ENCODE data around the gene MGMT. TPM values are rescaled to one million over a fixed set of nuclear protein-coding genes. Genes with fewer than 3 reads are reported as not detected.

The MGMT gene
- total RNA-seq, 2 donors from 2014 or later: 15.3 to 16.1 TPM

GRCh38 chr10:129812398-129812797 lies 345.4 kb downstream of the MGMT start:
- DNase-seq: no peak
- no peak for ATAC-seq
- intact Hi-C loops (cut with DNase I, micrococcal nuclease): no loop called here

DNA sequence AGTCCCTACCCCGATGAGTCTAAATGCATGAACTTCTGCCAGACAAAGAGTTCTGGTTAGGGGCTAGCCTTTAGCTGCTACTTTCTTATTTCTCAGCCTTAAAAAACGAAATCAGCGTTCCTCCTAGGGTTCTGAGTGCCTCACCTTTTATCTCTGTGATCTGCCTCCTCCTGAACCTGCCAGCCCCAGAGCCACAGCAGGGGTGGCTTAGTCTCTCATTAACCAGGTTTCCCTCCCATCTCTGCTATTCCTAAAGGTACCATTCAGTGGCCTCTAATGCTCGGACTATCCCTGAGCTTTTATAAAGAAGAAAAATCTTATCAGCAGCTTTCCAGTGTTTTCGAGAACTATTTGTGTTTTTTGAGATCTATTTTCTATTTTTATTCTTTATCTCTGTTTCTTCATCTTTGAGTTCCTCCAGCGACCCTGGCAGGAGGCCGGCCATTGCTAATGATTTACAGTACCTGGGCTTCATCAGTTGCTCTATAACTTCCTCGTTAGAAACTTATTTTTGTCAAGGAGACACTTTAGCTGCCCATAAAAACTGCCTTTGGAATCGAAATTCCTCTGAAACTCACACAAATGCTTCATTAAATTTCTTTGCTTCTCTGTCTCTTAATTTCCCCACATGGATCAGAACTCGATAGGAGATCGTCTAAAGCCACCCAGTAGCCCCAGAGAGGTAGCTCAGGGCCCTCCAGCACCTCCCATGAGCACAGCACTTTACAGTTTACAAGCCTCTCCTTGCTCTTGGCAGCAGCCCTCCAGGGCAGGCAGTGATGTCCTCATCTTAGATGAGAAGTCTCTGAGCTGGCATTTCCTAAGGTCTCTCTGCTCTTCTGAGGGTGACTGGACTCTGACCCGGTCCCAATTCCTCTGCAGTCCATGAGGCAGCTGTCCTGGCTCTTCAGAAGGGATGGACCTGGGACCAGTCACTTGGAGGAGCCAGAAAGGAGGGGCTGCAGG lies 347.9 kb downstream of the MGMT start:
- DNase-seq (no peak), ATAC-seq (no peak)
- intact Hi-C loops (cut with DNase I, micrococcal nuclease): no loop called here

GRCh38 chr10:129815898-129816655 lies 349.0 kb downstream of the MGMT start:
- DNase-seq: no peak
- intact Hi-C loops (cut with DNase I, micrococcal nuclease): no loop called here
- ATAC-seq: no peak

DNA sequence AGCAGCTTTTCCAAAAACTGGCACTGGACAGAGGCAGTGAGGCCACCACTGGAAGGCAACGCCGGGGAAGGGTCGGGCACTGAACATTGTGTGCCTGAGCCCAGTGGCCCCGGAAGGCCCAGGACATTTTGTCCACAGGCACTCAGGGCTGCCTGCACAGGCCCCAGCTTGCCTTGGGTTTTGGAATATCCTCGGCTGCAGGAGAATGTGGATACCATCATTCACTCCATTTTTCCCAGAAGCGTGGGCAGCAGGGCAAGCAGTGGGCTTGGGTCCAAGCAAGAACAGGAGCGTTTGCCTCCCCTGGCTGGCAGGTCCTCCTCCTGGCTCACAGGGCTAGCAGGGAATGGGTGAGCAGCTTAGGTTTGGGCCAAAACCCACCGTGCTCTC lies 349.6 kb downstream of the MGMT start:
- intact Hi-C loops (cut with DNase I, micrococcal nuclease): no loop called here
- no peak for ATAC-seq

More for the DNA sequence above, 349.6 kb downstream of the MGMT start:
- DNase-seq: no peak

Data from left colon (tissue), 2 donors.